Hepatocyte (in vitro differentiated cells): ENCODE measurements around the gene MYO1E. TPM values are rescaled to one million over a fixed set of nuclear protein-coding genes. Genes with fewer than 3 reads are reported as not detected.

Experiments
- DNase-seq: peaks from one replicate; pipeline ENCODE4 v3.0.0-alpha.2; 2016; ENCODE audit warnings: low spot score
- H2AFZ ChIP-seq: fragments of 200-600 bp; sonication (generic); 2 replicates; pipeline ENCODE4 v1.6.0; 2016; ENCODE audit warnings: antibody characterized with exemption, mild to moderate bottlenecking
- H3K27ac ChIP-seq: fragments of 200-600 bp; sonication (generic); 2 replicates; pipeline ENCODE4 v1.5.1; 2016; ENCODE audit warnings: mild to moderate bottlenecking
- H3K27me3 ChIP-seq: fragments of 200-600 bp; sonication (generic); 2 replicates; pipeline ENCODE4 v1.6.1; 2016
- H3K36me3 ChIP-seq: fragments of 200-600 bp; sonication (generic); replicated peaks from 2 replicates; pipeline ENCODE4 v1.5.1; 2016; ENCODE audit warnings: low read depth; ENCODE audit not compliant: insufficient read depth
- H3K4me1 ChIP-seq: fragments of 200-600 bp; sonication (generic); 2 replicates; pipeline ENCODE4 v1.5.1; 2016; ENCODE audit warnings: mild to moderate bottlenecking, moderate library complexity; ENCODE audit not compliant: insufficient read depth
- H3K4me2 ChIP-seq: fragments of 200-600 bp; sonication (generic); 2 replicates; pipeline ENCODE4 v1.6.0; 2016
- H3K4me3 ChIP-seq: fragments of 200-600 bp; sonication (generic); 2 replicates; pipeline ENCODE4 v1.5.1; 2016; ENCODE audit warnings: mild to moderate bottlenecking
- H3K79me2 ChIP-seq: fragments of 200-600 bp; sonication (generic); 2 replicates; pipeline ENCODE4 v1.6.0; 2017; ENCODE audit warnings: mild to moderate bottlenecking
- H3K9me2 ChIP-seq: fragments of 200-600 bp; sonication (generic); replicated peaks from 2 replicates; pipeline ENCODE4 v1.6.0; 2017; ENCODE audit warnings: mild to moderate bottlenecking; ENCODE audit not compliant: insufficient read depth
- H3K9me3 ChIP-seq: fragments of 200-600 bp; sonication (generic); 2 replicates; pipeline ENCODE4 v1.5.1; 2016; ENCODE audit warnings: low read depth, mild to moderate bottlenecking
- H4K20me1 ChIP-seq: fragments of 200-600 bp; sonication (generic); 2 replicates; pipeline ENCODE4 v1.6.0; 2016; ENCODE audit warnings: mild to moderate bottlenecking; ENCODE audit not compliant: insufficient read depth, poor library complexity, severe bottlenecking
- CTCF ChIP-seq: fragments of 200-600 bp; sonication (generic); IDR thresholded peaks from 2 replicates; pipeline ENCODE4 v1.5.1; 2016; ENCODE audit warnings: antibody characterized with exemption, mild to moderate bottlenecking; ENCODE audit not compliant: poor library complexity
- EZH2 ChIP-seq: fragments of 200-600 bp; sonication (generic); IDR thresholded peaks from 2 replicates; pipeline ENCODE4 v1.6.1; 2016; ENCODE audit warnings: antibody characterized with exemption, mild to moderate bottlenecking, borderline replicate concordance
- EZH2phosphoT487 ChIP-seq: fragments of 200-600 bp; sonication (generic); IDR thresholded peaks from one replicate; pipeline ENCODE4 v1.6.1; 2018; ENCODE audit warnings: antibody characterized with exemption, mild to moderate bottlenecking, low read depth, moderate library complexity; ENCODE audit not compliant: unreplicated experiment, severe bottlenecking
- WGBS: methylation state at CpG from one replicate; pipeline ENCODE4 v1.1.6; 2016; ENCODE audit warnings: low lambda C conversion rate; ENCODE audit errors: missing lambda C conversion rate; 5-methylcytosine and 5-hydroxymethylcytosine counted together
- polyA plus RNA-seq: library from polyadenylated mRNA; unstranded; fragments of >200 nt; fragmentation: Nextera tagmentation; extraction: Ambion mirVana; gene quantifications from 2 replicates; pipeline ENCODE4 v1.2.1, GENCODE V29; 2016
- total RNA-seq: library from RNA; depleted of rRNA; stranded (reverse); fragments of >200 nt; gene quantifications from 2 replicates; pipeline ENCODE4 v1.2.3, GENCODE V29; 2014

Gene MYO1E
- total and polyA plus RNA-seq, 2 experiments from 2014 or later: 107 to 111 TPM

- no peaks in the 10 kb centered on the region for H3K27me3 ChIP-seq
- no peak for DNase-seq
- H2AFZ ChIP-seq: no peak overlapping the region
- H3K4me3 ChIP-seq: no peak overlapping the region
- no peaks in the 10 kb centered on the region for H3K9me2 ChIP-seq
- H3K4me2 ChIP-seq: no peak overlapping the region
- H3K27ac ChIP-seq: no peak overlapping the region
- TF ChIP-seq CTCF: no peak
- no peak for TF ChIP-seq EZH2phosphoT487
- no peak for TF ChIP-seq EZH2
- H3K9me3 ChIP-seq: no peaks in the 10 kb centered on the region
- H3K4me1 ChIP-seq: peaks cover 12% of the 10 kb centered on the region
- H4K20me1 ChIP-seq: no peaks in the 10 kb centered on the region
- WGBS: 97% methylated on average over 6 of the region's 6 CpGs
- H3K36me3 ChIP-seq: no peaks in the 10 kb centered on the region
- H3K79me2 ChIP-seq: peaks cover 73% of the 10 kb centered on the region
Observed at GRCh38 chr15:59333401-59334075, 39.1 kb downstream of the MYO1E start.

GRCh38 chr15:59332009-59332408, 40.7 kb downstream of the MYO1E start:
- peaks cover 77% of the 10 kb centered on the region for H3K79me2 ChIP-seq
- no peak overlapping the region for H3K27ac ChIP-seq
- peaks cover 12% of the 10 kb centered on the region for H3K4me1 ChIP-seq

GRCh38 chr15:59330649-59331048, 42.0 kb downstream of the MYO1E start:
- Histone ChIP-seq H3K79me2 (peaks cover 74% of the 10 kb centered on the region), H3K9me2 (no peaks in the 10 kb centered on the region), H3K36me3 (no peaks in the 10 kb centered on the region), H2AFZ (no peak overlapping the region), H3K9me3 (no peaks in the 10 kb centered on the region), H3K4me1 (peaks cover 12% of the 10 kb centered on the region), H3K27me3 (no peaks in the 10 kb centered on the region), H3K4me2 (no peak overlapping the region), H4K20me1 (no peaks in the 10 kb centered on the region), H3K27ac (no peak overlapping the region), H3K4me3 (no peak overlapping the region)
- no peak for DNase-seq
- WGBS: 86% methylated on average over 8 of the region's 8 CpGs
- TF ChIP-seq EZH2: no peak
- TF ChIP-seq CTCF: no peak
- no peak for TF ChIP-seq EZH2phosphoT487

More at GRCh38 chr15:59332009-59332408, 40.7 kb downstream of the MYO1E start:
- Histone ChIP-seq H3K4me2 (no peak overlapping the region), H3K27me3 (no peaks in the 10 kb centered on the region), H3K4me3 (no peak overlapping the region), H4K20me1 (no peaks in the 10 kb centered on the region), H3K9me3 (no peaks in the 10 kb centered on the region), H3K36me3 (no peaks in the 10 kb centered on the region), H2AFZ (no peak overlapping the region), H3K9me2 (no peaks in the 10 kb centered on the region)
- DNase-seq: no peak
- no peak for TF ChIP-seq CTCF
- TF ChIP-seq EZH2: no peak
- no peak for TF ChIP-seq EZH2phosphoT487
- 90% methylated on average over 5 of the region's 5 CpGs for WGBS
